ENCODE results near the gene ZNF445. TPM values are rescaled to one million over a fixed set of nuclear protein-coding genes. Genes with fewer than 3 reads are reported as not detected.
A peak's percentile ranks its signal among the peaks of the same experiment; 100 is the strongest.
"Not testable (repeated sequence)": the region's sequence is repeated elsewhere in the genome, so short reads cannot be mapped to it uniquely, and the experiment has no call there.

The ZNF445 gene
- total and polyA plus RNA-seq, 2 of the 8 experiments (the other 6 are each of a cell fraction or from before 2014, with no cell fraction given) = 3.3 to 26.3 TPM

GRCh38 chr3:44468099-44468537 is 9.4 kb downstream of the ZNF445 start:
- H3K79me2 ChIP-seq (ENCODE audit: control insufficient read depth in 1 of 2, insufficient read depth in 2 of 2, low read length in 2 of 2) = peaks cover 0 to 41% of the 10 kb centered on the region in 2 experiments
- not testable (repeated sequence) for H3K9ac ChIP-seq (replicated peaks in 1 of 4; ENCODE audit: extremely low read depth in 1 of 4, low read depth in 3 of 4, low read length in 3 of 4)

More at GRCh38 chr3:44468099-44468537, 9.4 kb downstream of the ZNF445 start:
- not testable (repeated sequence) for H3K79me1 ChIP-seq (ENCODE audit: low read depth, low read length); H2BK15ac ChIP-seq (ENCODE audit: low read length); H3K27ac ChIP-seq (ENCODE audit: low read depth, low read length); H4K5ac ChIP-seq (ENCODE audit: insufficient read length, low read depth, low read length); H2AFZ ChIP-seq (ENCODE audit: low read length); H3K27me3 ChIP-seq (replicated peaks in 1 of 4; ENCODE audit: control insufficient read depth in 3 of 4, extremely low read depth in 1 of 4, insufficient read depth in 3 of 4, low read length in 3 of 4); H2BK120ac ChIP-seq (replicated peaks; ENCODE audit: low read depth, low read length); H3K14ac ChIP-seq (ENCODE audit: insufficient read length); H3K18ac ChIP-seq (ENCODE audit: extremely low read depth, low read length); H2AK5ac ChIP-seq (ENCODE audit: low read depth, low read length); H3K4me1 ChIP-seq (replicated peaks in 1 of 4; ENCODE audit: control insufficient read depth in 3 of 4, insufficient read depth in 4 of 4, low read length in 3 of 4); H4K8ac ChIP-seq (ENCODE audit: extremely low read depth, insufficient read depth, low read length); DNase-seq (ENCODE audit: low read depth in 1 of 2, low spot score in 2 of 2); H3K9me3 ChIP-seq (ENCODE audit: insufficient read depth in 2 of 2, low read depth in 1 of 2, low read length in 1 of 2); FAIRE-seq; H4K91ac ChIP-seq (replicated peaks; ENCODE audit: insufficient read length, low read length); H3K4me3 ChIP-seq (ENCODE audit: extremely low read depth in 1 of 4, insufficient read depth in 2 of 4, low read depth in 3 of 4, low read length in 4 of 4); H4K20me1 ChIP-seq (replicated peaks in 1 of 2; ENCODE audit: control insufficient read depth in 1 of 2, insufficient read depth in 2 of 2, low read length in 2 of 2); H3K4ac ChIP-seq (replicated peaks; ENCODE audit: insufficient read length, low read depth, low read length); H2BK12ac ChIP-seq (ENCODE audit: low read depth, low read length); H2BK5ac ChIP-seq (ENCODE audit: low read depth, low read length); H3K56ac ChIP-seq (replicated peaks; ENCODE audit: insufficient read length, low read depth, low read length); H3K23me2 ChIP-seq (ENCODE audit: low read depth, low read length); H3K23ac ChIP-seq (ENCODE audit: insufficient read length)
- Histone ChIP-seq H2BK20ac (ENCODE audit: low read length) (0 out of 2 replicates have a peak overlapping the region, but pooled peaks have one; percentile 26), H3K4me2 (ENCODE audit: insufficient read depth in 1 of 2, low read depth in 2 of 2, low read length in 2 of 2) (peak overlapping the region; percentile 27 to 35; a peak in 2 of 4 replicates), H3K36me3 (ENCODE audit: control insufficient read depth in 2 of 4, insufficient read depth in 4 of 4, low read length in 3 of 4) (peaks cover 0 to 21% (median 8%) of the 10 kb centered on the region in 4 experiments; a peak in 5 of 8 replicates)
- POLR2A ChIA-PET (ENCODE audit: partially characterized antibody) = interaction anchor here (1.2 to 1.9 kb wide), 4 partner anchors 8 to 43 kb away, joined by 3 to 6 read pairs (median 4); no protein-coding TSS in a partner anchor
- WGBS, 2 experiments (ENCODE audit: extremely low coverage in 1 of 2, insufficient coverage in 1 of 2, insufficient read length in 1 of 2, insufficient replicate concordance in 2 of 2, low coverage in 1 of 2, low lambda C conversion rate in 2 of 2, missing lambda C conversion rate in 1 of 2) = 79% methylated on average over 2 of the region's 2 CpGs; no CpG with 5 or more reads in 1 of the 2 experiments
- CTCF ChIA-PET (ENCODE audit: partially characterized antibody) = interaction anchor here (1.0 kb wide), 1 partner anchor 16 kb away, joined by 3 read pairs; no protein-coding TSS in a partner anchor
